Effector CD8-positive, alpha-beta T cell (primary cell): ENCODE measurements around the gene TNFRSF1B.

Experiments
- DNase-seq: peaks from one replicate; lab custom pipeline; 2025; lab: John Stamatoyannopoulos, UW

Gene TNFRSF1B

GRCh38 chr1:12158357-12159092, 8.3 kb upstream of the TNFRSF1B start:
- DNase-seq: no peak

GRCh38 chr1:12159816-12160215, 7.0 kb upstream of the TNFRSF1B start:
- no peak for DNase-seq

- no peak for DNase-seq
These were observed 5.5 kb upstream of the TNFRSF1B start for GRCh38 chr1:12161324-12161661.

GRCh38 chr1:12161662-12162458, 4.9 kb upstream of the TNFRSF1B start:
- DNase-seq: peak; percentile 20

GRCh38 chr1:12162459-12163137, 4.2 kb upstream of the TNFRSF1B start:
- no peak for DNase-seq

GRCh38 chr1:12163210-12163609, 3.6 kb upstream of the TNFRSF1B start:
- no peak for DNase-seq

- no peak for DNase-seq
These were observed 2.6 kb upstream of the TNFRSF1B start for GRCh38 chr1:12164210-12164609.

GRCh38 chr1:12165342-12165741, 1.4 kb upstream of the TNFRSF1B start:
- DNase-seq: no peak

- DNase-seq: no peak
These were observed 970 bp downstream of the TNFRSF1B start for GRCh38 chr1:12167493-12168429.

GRCh38 chr1:12168451-12169160, 1.8 kb downstream of the TNFRSF1B start:
- no peak for DNase-seq

GRCh38 chr1:12169442-12170135, 2.8 kb downstream of the TNFRSF1B start:
- no peak for DNase-seq

- no peak for DNase-seq
These were observed 3.5 kb downstream of the TNFRSF1B start for GRCh38 chr1:12170263-12170671.

- DNase-seq: no peak
These were observed 4.6 kb downstream of the TNFRSF1B start for GRCh38 chr1:12171206-12172041.

- no peak for DNase-seq
These were observed 5.5 kb downstream of the TNFRSF1B start for GRCh38 chr1:12172042-12172851.

GRCh38 chr1:12173041-12173509, 6.3 kb downstream of the TNFRSF1B start:
- no peak for DNase-seq

GRCh38 chr1:12173631-12174121, 6.9 kb downstream of the TNFRSF1B start:
- peak; percentile 83 for DNase-seq

- no peak for DNase-seq
These were observed 8.4 kb downstream of the TNFRSF1B start for GRCh38 chr1:12174924-12175810.
